HG03521 (cell line): ENCODE results near the gene CSF2.
"Not testable (repeated sequence)": the region's sequence is repeated elsewhere in the genome, so short reads cannot be mapped to it uniquely, and the experiment has no call there.

ENCODE experiments used
- ATAC-seq: cut with Tn5 transposase; IDR thresholded peaks from one replicate; pipeline ENCODE4 v1.9.1; 2021; ENCODE audit warnings: mild to moderate bottlenecking, moderate library complexity; ENCODE audit not compliant: unreplicated experiment

CSF2 gene

GRCh38 chr5:132105688-132106087 is 32.1 kb downstream of the CSF2 start:
- no peak for ATAC-seq

DNA sequence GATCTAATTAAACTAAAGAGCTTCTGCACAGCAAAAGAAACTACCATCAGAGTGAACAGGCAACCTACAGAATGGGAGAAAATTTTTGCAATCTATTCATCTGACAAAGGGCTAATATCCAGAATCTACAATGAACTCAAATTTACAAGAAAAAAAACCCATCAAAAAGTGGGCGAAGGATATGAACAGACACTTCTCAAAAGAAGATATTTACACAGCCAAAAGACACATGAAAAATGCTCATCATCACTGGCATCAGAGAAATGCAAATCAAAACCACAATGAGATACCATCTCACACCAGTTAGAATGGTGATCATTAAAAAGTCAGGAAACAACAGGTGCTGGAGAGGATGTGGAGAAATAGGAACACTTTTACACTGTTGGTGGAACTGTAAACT is 34.9 kb downstream of the CSF2 start:
- not testable (repeated sequence) for ATAC-seq

DNA sequence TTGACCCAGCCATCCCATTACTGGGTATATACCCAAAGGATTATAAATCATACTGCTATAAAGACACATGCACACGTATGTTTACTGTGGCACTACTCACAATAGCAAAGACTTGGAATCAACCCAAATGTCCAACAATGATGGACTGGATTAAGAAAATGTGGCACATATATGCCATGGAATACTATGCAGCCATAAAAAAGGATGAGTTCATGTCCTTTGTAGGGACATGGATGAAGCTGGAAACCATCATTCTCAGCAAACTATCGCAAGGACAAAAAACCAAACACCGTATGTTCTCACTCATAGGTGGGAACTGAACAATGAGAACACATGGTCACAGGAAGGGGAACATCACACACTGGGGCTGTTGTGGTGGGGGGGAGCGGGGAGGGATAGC is 35.4 kb downstream of the CSF2 start:
- ATAC-seq, result not testable (repeated sequence)

DNA sequence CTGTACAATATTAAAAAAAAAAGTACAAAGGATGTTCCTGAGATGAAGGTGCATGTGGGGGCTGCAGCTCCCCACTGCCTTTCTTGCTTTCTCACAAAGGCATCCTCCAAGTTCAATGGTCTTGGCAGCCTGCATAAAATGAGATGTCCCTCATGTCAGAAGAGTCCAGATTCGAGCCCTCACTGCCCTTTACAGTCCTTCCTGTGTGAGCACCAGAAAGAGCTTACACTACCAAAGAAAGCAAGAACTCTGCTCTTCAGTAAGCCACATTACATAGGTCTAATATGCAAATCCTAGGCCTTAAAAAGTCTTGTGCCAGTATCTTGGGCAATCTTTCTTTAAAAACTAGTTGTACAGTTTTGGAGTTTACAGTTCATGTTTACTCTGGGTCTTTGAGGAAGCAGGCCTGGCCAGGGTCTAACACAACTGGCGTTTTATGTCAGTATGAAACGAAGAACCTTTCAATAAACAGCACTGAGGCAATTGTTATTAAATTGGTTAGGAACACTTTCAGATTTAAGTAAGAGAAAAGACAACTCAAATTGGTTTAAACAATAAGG is 36.0 kb downstream of the CSF2 start:
- no peak for ATAC-seq

DNA sequence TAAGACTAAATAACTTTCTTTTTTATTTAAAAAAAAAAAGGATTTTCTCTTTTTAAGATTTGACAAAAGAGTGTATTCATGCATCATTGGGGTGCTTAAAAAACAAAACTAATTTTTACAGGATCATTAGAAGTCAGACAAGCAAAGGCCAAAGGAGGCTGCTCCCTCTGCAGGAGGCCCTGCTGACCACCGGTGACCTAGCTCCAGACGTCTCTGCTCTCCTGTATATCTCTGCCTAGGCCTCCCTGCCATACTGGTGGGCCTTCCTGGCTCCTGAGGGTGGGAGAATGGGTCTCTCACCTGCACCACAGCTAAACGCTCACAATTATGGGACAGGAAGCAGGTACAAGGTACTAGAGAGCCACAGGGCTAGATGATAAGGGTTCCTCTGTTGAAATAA is 36.6 kb downstream of the CSF2 start:
- ATAC-seq, result no peak

DNA sequence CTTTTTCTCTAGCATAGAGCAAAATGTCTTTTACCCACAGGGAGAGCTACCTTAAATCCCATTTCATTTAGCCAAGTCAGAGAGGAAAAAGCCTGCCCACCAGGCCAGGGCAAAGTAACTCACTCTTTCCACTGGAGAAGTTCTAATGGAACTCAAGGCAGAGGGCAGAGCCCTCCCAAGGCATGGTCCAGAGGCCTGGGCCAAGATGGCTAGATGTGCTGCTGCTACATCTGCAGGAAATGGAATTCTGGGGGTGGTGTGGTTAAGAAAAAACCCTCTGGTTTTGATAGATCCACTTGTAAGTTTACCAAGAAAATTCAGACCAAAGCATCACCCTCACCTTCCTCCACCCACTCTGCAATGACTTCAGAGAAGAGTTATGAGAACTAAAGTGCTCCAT is 37.3 kb downstream of the CSF2 start:
- ATAC-seq, result no peak

- no peak for ATAC-seq
These were observed 38.5 kb downstream of the CSF2 start for GRCh38 chr5:132112111-132112510.

DNA sequence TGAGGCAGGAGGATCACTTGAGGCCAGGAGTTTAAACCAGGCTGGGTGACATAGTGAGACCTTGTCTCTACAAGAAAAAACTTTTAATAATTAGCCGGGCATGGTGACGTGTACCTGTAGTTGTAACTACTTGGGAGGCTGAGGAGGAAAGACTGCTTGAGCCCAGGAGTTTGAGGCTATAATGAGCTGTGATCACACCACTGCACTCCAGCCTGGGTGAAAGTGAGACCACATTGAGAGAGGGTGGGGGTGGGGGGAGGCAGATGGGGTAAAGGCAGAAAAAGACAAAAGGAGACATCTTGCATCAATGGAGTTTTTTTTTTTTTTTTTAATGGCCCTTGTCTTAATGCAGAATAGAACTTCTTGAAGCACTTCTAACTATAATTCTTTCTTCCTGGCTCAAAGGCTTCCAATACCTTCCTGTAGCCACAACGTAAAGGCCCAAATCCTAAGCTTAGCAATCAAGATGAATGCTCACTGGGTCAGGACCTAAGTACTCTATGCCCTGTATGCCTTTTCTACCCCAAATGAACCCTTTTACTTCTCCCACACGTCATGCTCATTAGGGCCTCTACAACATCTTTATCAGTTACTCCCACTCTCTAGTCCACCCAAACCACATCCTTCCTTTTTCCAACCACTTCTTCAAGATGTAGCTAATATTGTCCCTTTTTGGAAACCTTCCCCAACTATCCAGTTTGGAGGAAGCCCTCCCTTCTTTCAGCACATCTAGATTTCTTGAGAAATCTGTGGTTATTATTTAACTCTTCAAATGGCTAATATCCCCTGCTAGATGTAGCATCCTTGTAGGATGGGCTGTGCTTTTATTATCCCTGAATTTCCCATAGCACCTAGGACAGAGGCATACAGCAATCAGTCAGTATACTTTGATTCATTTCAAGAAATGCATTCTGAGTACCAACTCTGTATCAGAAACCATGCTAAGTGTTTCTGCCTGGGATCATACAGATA is 40.8 kb downstream of the CSF2 start:
- ATAC-seq, result no peak

- no peak for ATAC-seq
These were observed 41.8 kb downstream of the CSF2 start for GRCh38 chr5:132115375-132115774.

GRCh38 chr5:132116072-132116471 is 42.5 kb downstream of the CSF2 start:
- no peak for ATAC-seq

DNA sequence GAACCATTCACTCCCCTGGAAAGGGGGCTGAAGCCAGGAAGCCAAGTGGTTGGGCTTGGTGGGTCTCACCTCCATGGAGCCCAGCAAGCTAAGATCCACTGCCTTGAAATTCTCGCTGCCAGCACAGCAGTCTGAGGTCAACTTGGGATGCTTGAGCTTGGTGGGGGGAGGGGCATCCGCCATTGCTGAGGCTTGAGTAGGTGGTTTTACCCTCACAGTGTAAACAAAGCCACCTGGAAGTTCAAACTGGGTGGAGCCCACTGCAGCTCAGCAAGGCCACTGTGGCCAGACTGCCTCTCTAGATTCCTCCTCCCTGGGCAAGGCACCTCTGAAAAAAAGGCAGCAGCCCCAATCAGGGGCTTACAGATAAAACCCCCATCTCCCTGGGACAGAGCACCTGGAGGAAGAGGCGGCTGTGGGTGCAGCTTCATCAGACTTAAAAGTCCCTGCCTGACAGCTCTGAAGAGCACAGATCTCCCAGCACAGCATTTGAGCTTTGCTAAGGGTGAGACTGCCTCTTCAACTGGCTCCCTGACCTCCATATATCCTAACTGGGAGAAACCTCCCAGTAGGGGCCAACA is 43.4 kb downstream of the CSF2 start:
- not testable (repeated sequence) for ATAC-seq

DNA sequence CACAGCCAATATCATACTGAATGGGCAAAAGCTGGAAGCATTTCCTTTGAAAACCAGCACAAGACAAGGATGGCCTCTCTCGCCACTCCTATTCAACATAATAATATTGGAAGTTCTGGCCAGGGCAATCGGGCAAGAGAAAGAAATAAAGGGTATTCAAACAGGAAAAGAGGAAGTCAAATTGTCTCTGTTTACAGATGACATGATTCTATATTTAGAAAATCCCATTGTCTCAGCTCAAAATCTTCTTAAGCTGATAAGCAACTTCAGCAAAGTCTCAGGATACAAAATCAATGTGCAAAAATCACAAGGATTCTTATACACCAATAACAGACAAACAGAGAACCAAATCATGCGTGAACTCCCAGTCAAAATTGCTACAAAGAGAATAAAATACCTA is 47.1 kb downstream of the CSF2 start:
- ATAC-seq, result not testable (repeated sequence)

- ATAC-seq, result not testable (repeated sequence)
These were observed 49.4 kb downstream of the CSF2 start for GRCh38 chr5:132122971-132123370.

GRCh38 chr5:132123578-132123977 is 50.0 kb downstream of the CSF2 start:
- not testable (repeated sequence) for ATAC-seq
